CD4-positive, alpha-beta memory T cell (primary cell): ENCODE data around the gene FNDC8. TPM values are rescaled to one million over a fixed set of nuclear protein-coding genes. Genes with fewer than 3 reads are reported as not detected.

ENCODE experiments used
- CTCF ChIA-PET: fragments of 350-600 bp; sonication (Branson Sonifier 250); formaldehyde crosslinking; loops from one replicate; lab custom pipeline; 2021; ENCODE audit warnings: inconsistent platforms; ENCODE audit not compliant: partially characterized antibody; lab: Charles Lee
- POLR2A ChIA-PET: fragments of 350-600 bp; sonication (Branson Sonifier 250); formaldehyde crosslinking; loops from one replicate; lab custom pipeline; 2021; ENCODE audit not compliant: partially characterized antibody; lab: Charles Lee
- DNase-seq, 5 donors: peaks; one replicate each; pipeline versions ENCODE4 v3.0.0 to v3.0.0-alpha.2; 2020 to 2022; ENCODE audit warnings: mixed read lengths in 1 of 5
- H3K27ac ChIP-seq: one replicate; pipeline ENCODE4 v1.7.0; 2013; ENCODE audit warnings: low read depth, low read length
- H3K27me3 ChIP-seq: 2 replicates; pipeline ENCODE4 v1.7.0; 2013; ENCODE audit warnings: mild to moderate bottlenecking, low read length, moderate library complexity; ENCODE audit not compliant: insufficient read depth
- H3K36me3 ChIP-seq: 2 replicates; pipeline ENCODE4 v1.7.0; 2013; ENCODE audit warnings: mild to moderate bottlenecking, low read length, moderate library complexity; ENCODE audit not compliant: insufficient read depth
- H3K4me1 ChIP-seq: 2 replicates; pipeline ENCODE4 v1.7.0; 2013; ENCODE audit warnings: mild to moderate bottlenecking, low read length, moderate library complexity; ENCODE audit not compliant: insufficient read depth
- H3K4me3 ChIP-seq, 2 donors: one replicate each; pipeline ENCODE4 v1.7.0; 2013; ENCODE audit warnings: low read length in 2 of 2, mild to moderate bottlenecking in 1 of 2
- H3K9me3 ChIP-seq, 2 donors: one replicate each; pipeline ENCODE4 v1.7.0; 2013; ENCODE audit warnings: low read length in 2 of 2, control low read depth in 1 of 2; ENCODE audit not compliant: control insufficient read depth in 1 of 2
- H3K27ac Mint-ChIP-seq, 7 donors: one replicate each; pipeline ENCODE4 v1.8.0; 2020 to 2021; ENCODE audit warnings: mixed read lengths in 7 of 7, mild to moderate bottlenecking in 6 of 7, inconsistent platforms in 3 of 7, moderate library complexity in 3 of 7
- H3K27me3 Mint-ChIP-seq, 2 donors: one replicate each; pipeline ENCODE4 v1.8.0; 2020 to 2021; ENCODE audit warnings: mixed read lengths in 2 of 2
- H3K36me3 Mint-ChIP-seq, 2 donors: one replicate each; pipeline ENCODE4 v1.8.0; 2020 to 2021; ENCODE audit warnings: mixed read lengths in 2 of 2, inconsistent platforms in 1 of 2, mild to moderate bottlenecking in 1 of 2
- H3K4me1 Mint-ChIP-seq, 4 donors: one replicate each; pipeline ENCODE4 v1.8.0; 2020 to 2021; ENCODE audit warnings: mixed read lengths in 4 of 4, mild to moderate bottlenecking in 1 of 4
- H3K4me3 Mint-ChIP-seq, 8 donors: one replicate each; pipeline ENCODE4 v1.8.0; 2020 to 2021; ENCODE audit warnings: mixed read lengths in 8 of 8, mild to moderate bottlenecking in 7 of 8, moderate library complexity in 6 of 8, inconsistent platforms in 3 of 8
- H3K9me3 Mint-ChIP-seq, 8 donors: one replicate each; pipeline ENCODE4 v1.8.0; 2020 to 2021; ENCODE audit warnings: mixed read lengths in 8 of 8, mild to moderate bottlenecking in 5 of 8, inconsistent platforms in 3 of 8, moderate library complexity in 1 of 8
- intact Hi-C: fragments of 100-400 bp; cut with micrococcal nuclease; formaldehyde crosslinking; loops from one replicate; pipeline ENCODE4 v1.15.1; 2023
- polyA plus RNA-seq, 2 donors: library from polyadenylated mRNA; unstranded; fragments of 300-500 nt; fragmentation: Illumina TruSeq; gene quantifications; one replicate each; pipeline ENCODE4 v1.2.3, GENCODE V29; 2021
- total RNA-seq, 2 experiments: library from RNA; stranded (reverse); gene quantifications; one replicate each; pipeline ENCODE4 v1.2.3, GENCODE V29; 2021

FNDC8 gene
- total RNA-seq (not detected), polyA plus RNA-seq (not detected)

- DNase-seq, result no peak
- peaks cover 24% of the 10 kb centered on the region for H3K4me1 ChIP-seq
- no peaks in the 10 kb centered on the region for H3K9me3 ChIP-seq
- ChIA-PET CTCF (interaction anchor here (0.6 to 4.3 kb wide), 4 partner anchors 124 to 702 kb away, joined by 3 to 96 read pairs (median 28); no protein-coding TSS in a partner anchor), POLR2A (interaction anchor here (1.4 kb wide), 1 partner anchor 98 kb away, joined by 3 read pairs; no protein-coding TSS in a partner anchor)
- no peaks in the 10 kb centered on the region for H3K27me3 ChIP-seq
- H3K9me3 Mint-ChIP-seq, result no peaks in the 10 kb centered on the region
- no peak within 1 kb of the TSS for H3K27ac ChIP-seq
- H3K4me3 Mint-ChIP-seq, result peak within 1 kb of the TSS in 5 of 8 donors; percentile 21 to 75 (median 46)
- H3K27me3 Mint-ChIP-seq, result peaks cover 0 to 1% of the 10 kb centered on the region in 2 donors
- peaks cover 18 to 33% (median 25%) of the 10 kb centered on the region in 4 donors for H3K4me1 Mint-ChIP-seq
- no peaks in the 10 kb centered on the region for H3K36me3 ChIP-seq
- intact Hi-C loops, result no loop called here
- no peak within 1 kb of the TSS for H3K4me3 ChIP-seq
- peak within 1 kb of the TSS in 2 of 7 donors; percentile 36 to 48 for H3K27ac Mint-ChIP-seq
- peaks cover 4 to 10% of the 10 kb centered on the region in 2 donors for H3K36me3 Mint-ChIP-seq
Measured at GRCh38 chr17:35121315-35121714, at the start of gene FNDC8. FNDC8 (plus strand) TSS chr17:35121615; CDS start chr17:35121694, 79 bp downstream.

GRCh38 chr17:35073183-35073790, 48.1 kb upstream of the FNDC8 start:
- no peaks in the 10 kb centered on the region for H3K9me3 ChIP-seq
- no peaks in the 10 kb centered on the region for H3K36me3 ChIP-seq
- intact Hi-C loops, result loop anchor here (1.0 kb wide), 1 partner anchor 10 kb away; the partner anchor contains the start of gene RFFL
- H3K27me3 ChIP-seq, result no peaks in the 10 kb centered on the region
- peak overlapping the region; percentile 56 to 88 (median 78) for H3K27ac Mint-ChIP-seq
- no peaks in the 10 kb centered on the region for H3K9me3 Mint-ChIP-seq
- peak overlapping the region in 7 of 8 donors; percentile 41 to 79 (median 64) for H3K4me3 Mint-ChIP-seq
- H3K36me3 Mint-ChIP-seq, result peaks cover 9 to 11% of the 10 kb centered on the region in 2 donors
- H3K27me3 Mint-ChIP-seq, result no peaks in the 10 kb centered on the region
- DNase-seq, result peak; percentile 43 to 55 (median 50)
- H3K4me1 Mint-ChIP-seq, result peaks cover 52 to 82% (median 67%) of the 10 kb centered on the region in 4 donors
- peaks cover 72% of the 10 kb centered on the region for H3K4me1 ChIP-seq
- ChIA-PET POLR2A (interaction anchor here (0.8 to 3.4 kb wide), 10 partner anchors 9 to 93 kb away, joined by 3 to 19 read pairs (median 6); partner anchors contain the start of gene RFFL), CTCF (interaction anchor here (0.7 to 4.1 kb wide), 7 partner anchors 9 to 72 kb away, joined by 3 to 22 read pairs (median 3); partner anchors contain the start of gene RFFL)
- no peak overlapping the region for H3K4me3 ChIP-seq
- H3K27ac ChIP-seq, result peak overlapping the region; percentile 24

- H3K9me3 Mint-ChIP-seq, result no peaks in the 10 kb centered on the region
- H3K27me3 Mint-ChIP-seq, result no peaks in the 10 kb centered on the region
- Histone ChIP-seq H3K27ac (peak overlapping the region; percentile 24), H3K36me3 (no peaks in the 10 kb centered on the region), H3K4me1 (peaks cover 66% of the 10 kb centered on the region), H3K27me3 (no peaks in the 10 kb centered on the region), H3K9me3 (no peaks in the 10 kb centered on the region), H3K4me3 (no peak overlapping the region)
- H3K4me1 Mint-ChIP-seq, result peaks cover 51 to 75% (median 63%) of the 10 kb centered on the region in 4 donors
- H3K4me3 Mint-ChIP-seq, result peak overlapping the region; percentile 4 to 79 (median 62)
- intact Hi-C loops, result loop anchor here (1.0 kb wide), 2 partner anchors 11 to 14 kb away; partner anchors contain the start of gene RFFL
- H3K36me3 Mint-ChIP-seq, result peaks cover 3 to 8% of the 10 kb centered on the region in 2 donors
- POLR2A ChIA-PET, result interaction anchor here (0.8 to 3.4 kb wide), 7 partner anchors 8 to 93 kb away, joined by 3 to 19 read pairs (median 7); partner anchors contain the start of gene RFFL
- DNase-seq, result peak in 4 of 5 donors; percentile 30 to 46 (median 35)
- CTCF ChIA-PET, result interaction anchor here (0.7 to 4.1 kb wide), 4 partner anchors 10 to 72 kb away, joined by 3 to 22 read pairs (median 3); partner anchors contain the start of gene RFFL
- peak overlapping the region; percentile 43 to 88 (median 78) for H3K27ac Mint-ChIP-seq
Measured at GRCh38 chr17:35073991-35074627, 47.3 kb upstream of the FNDC8 start.

GRCh38 chr17:35074711-35075707, 46.4 kb upstream of the FNDC8 start:
- DNase-seq, result no peak
- Mint-ChIP-seq H3K27ac (peak overlapping the region; percentile 43 to 87 (median 75)), H3K4me3 (peak overlapping the region in 7 of 8 donors; percentile 42 to 79 (median 63)), H3K36me3 (peaks cover 3 to 6% of the 10 kb centered on the region in 2 donors), H3K27me3 (no peaks in the 10 kb centered on the region), H3K9me3 (no peaks in the 10 kb centered on the region), H3K4me1 (peaks cover 53 to 75% (median 67%) of the 10 kb centered on the region in 4 donors)
- Histone ChIP-seq H3K4me1 (peaks cover 75% of the 10 kb centered on the region), H3K9me3 (no peaks in the 10 kb centered on the region), H3K36me3 (no peaks in the 10 kb centered on the region), H3K27me3 (no peaks in the 10 kb centered on the region), H3K4me3 (no peak overlapping the region), H3K27ac (peak overlapping the region; percentile 20)
- CTCF ChIA-PET, result interaction anchor here (0.6 to 4.1 kb wide), 5 partner anchors 10 to 75 kb away, joined by 3 to 22 read pairs (median 3); partner anchors contain the start of gene RFFL
- POLR2A ChIA-PET, result interaction anchor here (0.8 to 3.4 kb wide), 6 partner anchors 7 to 21 kb away, joined by 4 to 19 read pairs (median 6); partner anchors contain the start of gene RFFL
- intact Hi-C loops, result loop anchor here (1.0 kb wide), 1 partner anchor 13 kb away; no protein-coding TSS in a partner anchor

- intact Hi-C loops, result no loop called here
- H3K27ac ChIP-seq, result no peak overlapping the region
- H3K9me3 ChIP-seq, result no peaks in the 10 kb centered on the region
- Mint-ChIP-seq H3K9me3 (no peaks in the 10 kb centered on the region), H3K36me3 (peaks cover 2 to 3% of the 10 kb centered on the region in 2 donors), H3K27me3 (no peaks in the 10 kb centered on the region), H3K27ac (peak overlapping the region in 1 of 7 donors; percentile 6), H3K4me3 (peak overlapping the region in 1 of 8 donors; percentile 13), H3K4me1 (peaks cover 58 to 78% (median 74%) of the 10 kb centered on the region in 4 donors)
- H3K4me1 ChIP-seq, result peaks cover 79% of the 10 kb centered on the region
- no peak for DNase-seq
- no peaks in the 10 kb centered on the region for H3K27me3 ChIP-seq
- POLR2A ChIA-PET, result no interaction called here
- H3K4me3 ChIP-seq, result no peak overlapping the region
- CTCF ChIA-PET, result interaction anchor here (0.8 to 2.0 kb wide), 5 partner anchors 9 to 36 kb away, joined by 3 to 10 read pairs (median 3); partner anchors contain the start of gene RFFL
- no peaks in the 10 kb centered on the region for H3K36me3 ChIP-seq
Measured at GRCh38 chr17:35076874-35077273, 44.5 kb upstream of the FNDC8 start.
